HG02852 (cell line): ENCODE measurements around the gene LRRC15.

Source experiments
- ATAC-seq: cut with Tn5 transposase; IDR thresholded peaks from one replicate; pipeline ENCODE4 v1.9.1; 2021; ENCODE audit warnings: mild to moderate bottlenecking, moderate library complexity; ENCODE audit not compliant: unreplicated experiment

Gene LRRC15

GRCh38 chr3:194336601-194337355 lies 32.8 kb downstream of the LRRC15 start:
- ATAC-seq, result no peak

- ATAC-seq, result no peak
Measured at GRCh38 chr3:194333981-194334320, 35.6 kb downstream of the LRRC15 start.

DNA sequence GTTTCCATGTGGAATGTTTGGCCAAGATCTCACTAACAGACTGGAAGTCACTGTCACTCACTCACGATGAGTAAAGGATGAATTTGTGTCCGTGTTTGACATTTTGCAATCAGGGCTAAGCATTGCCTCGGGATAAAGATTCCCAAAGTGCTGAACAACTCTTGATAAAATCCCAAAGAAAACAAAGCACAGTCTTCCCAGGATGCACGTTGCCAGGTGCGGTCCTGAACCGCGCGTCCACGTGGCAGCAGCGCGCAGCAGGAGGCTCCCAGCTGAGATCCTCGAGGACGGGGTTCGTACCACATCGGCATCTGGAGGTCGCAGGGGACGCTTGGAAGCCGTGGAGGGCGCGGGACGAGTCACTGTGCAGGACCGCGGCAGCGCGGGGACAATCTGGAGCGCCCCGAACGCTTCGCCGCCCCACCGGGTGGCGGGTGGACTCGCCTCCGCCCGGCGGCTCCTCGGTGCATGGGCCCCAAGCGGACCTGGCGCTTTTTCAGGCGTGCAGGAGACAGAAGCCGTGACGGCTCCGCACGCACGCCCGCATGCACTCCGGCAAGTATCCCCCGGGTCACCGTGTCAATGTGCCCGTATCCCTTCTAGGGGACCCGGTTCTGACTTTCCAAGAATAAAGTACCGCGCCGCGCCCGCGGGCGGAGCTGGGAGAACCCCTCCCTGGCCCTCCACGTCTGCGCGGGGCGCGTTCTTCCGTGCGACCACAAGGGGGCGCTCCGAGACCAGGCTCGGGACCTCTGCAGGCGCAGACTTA lies 36.1 kb downstream of the LRRC15 start:
- ATAC-seq, result peak; percentile 96

DNA sequence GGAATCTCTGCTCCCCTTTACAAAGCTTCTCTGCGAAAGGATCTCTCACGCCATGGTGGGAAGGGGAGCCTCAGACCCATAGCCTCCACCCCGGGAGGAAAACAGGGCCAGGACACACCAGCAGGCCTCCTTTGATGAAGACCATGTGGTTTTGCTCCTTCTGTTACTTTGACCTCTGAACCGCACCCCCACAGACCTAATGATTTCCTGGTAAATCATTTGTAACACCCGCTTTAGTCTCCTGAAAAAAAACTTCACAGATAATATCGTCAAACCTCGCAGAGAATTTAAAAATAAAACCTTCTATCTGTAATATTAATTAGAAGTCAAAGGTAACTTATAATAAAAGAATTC lies 36.7 kb downstream of the LRRC15 start:
- ATAC-seq, result no peak

- ATAC-seq, result no peak
Measured at GRCh38 chr3:194330579-194330978, 39.0 kb downstream of the LRRC15 start.

DNA sequence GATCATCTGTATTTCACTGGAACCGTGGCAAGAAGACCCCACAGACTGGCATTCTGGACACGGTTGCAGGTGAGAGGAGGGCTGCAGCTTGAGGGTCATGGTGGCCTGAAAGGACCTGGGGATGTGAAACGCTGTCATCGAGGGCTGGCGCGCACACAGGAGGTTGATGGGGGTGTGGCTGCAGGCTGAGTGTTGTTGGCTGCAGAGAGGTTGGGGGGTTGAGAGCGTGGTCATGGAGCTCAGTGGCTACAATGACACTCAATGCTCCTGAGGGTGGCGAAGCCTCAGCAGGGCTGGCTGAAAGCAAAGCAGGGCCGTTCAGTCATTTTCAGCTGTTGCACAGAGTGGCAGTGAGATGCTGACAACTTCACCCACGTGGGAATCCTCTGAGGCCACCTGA lies 39.4 kb downstream of the LRRC15 start:
- ATAC-seq, result no peak

- no peak for ATAC-seq
Measured at GRCh38 chr3:194329583-194329965, 40.0 kb downstream of the LRRC15 start.

- no peak for ATAC-seq
Measured at GRCh38 chr3:194328942-194329582, 40.5 kb downstream of the LRRC15 start.

GRCh38 chr3:194328053-194328657 lies 41.4 kb downstream of the LRRC15 start:
- no peak for ATAC-seq

DNA sequence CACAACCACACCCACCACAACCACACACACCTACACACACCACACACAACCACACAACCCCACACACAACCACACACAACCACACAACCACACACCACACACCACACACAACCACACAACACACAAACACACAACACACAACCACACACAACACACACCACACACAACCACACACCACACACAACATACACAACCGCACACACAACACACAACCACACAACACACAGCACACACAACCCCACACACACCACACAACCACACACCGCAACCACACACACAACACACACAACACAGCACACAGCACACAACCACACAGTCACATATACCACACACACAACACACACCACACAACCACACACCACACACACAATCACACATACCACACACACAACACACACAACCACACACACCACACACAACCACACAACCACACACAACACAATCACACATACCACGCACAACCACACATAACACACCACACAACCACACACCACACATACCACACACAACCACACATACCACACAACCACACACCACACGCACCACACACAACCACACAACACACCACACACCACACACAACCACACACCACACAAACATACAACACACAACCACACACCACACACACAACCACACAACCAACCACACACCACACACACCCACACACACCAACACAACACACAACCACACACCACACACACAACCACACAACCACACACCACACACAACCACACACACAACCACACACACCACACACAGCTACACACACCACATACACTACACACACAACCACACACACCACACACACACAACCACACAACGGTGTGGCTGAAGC lies 42.1 kb downstream of the LRRC15 start:
- ATAC-seq, result no peak

GRCh38 chr3:194326968-194327217 lies 42.6 kb downstream of the LRRC15 start:
- ATAC-seq, result no peak

- no peak for ATAC-seq
Measured at GRCh38 chr3:194326192-194326967, 43.2 kb downstream of the LRRC15 start.

DNA sequence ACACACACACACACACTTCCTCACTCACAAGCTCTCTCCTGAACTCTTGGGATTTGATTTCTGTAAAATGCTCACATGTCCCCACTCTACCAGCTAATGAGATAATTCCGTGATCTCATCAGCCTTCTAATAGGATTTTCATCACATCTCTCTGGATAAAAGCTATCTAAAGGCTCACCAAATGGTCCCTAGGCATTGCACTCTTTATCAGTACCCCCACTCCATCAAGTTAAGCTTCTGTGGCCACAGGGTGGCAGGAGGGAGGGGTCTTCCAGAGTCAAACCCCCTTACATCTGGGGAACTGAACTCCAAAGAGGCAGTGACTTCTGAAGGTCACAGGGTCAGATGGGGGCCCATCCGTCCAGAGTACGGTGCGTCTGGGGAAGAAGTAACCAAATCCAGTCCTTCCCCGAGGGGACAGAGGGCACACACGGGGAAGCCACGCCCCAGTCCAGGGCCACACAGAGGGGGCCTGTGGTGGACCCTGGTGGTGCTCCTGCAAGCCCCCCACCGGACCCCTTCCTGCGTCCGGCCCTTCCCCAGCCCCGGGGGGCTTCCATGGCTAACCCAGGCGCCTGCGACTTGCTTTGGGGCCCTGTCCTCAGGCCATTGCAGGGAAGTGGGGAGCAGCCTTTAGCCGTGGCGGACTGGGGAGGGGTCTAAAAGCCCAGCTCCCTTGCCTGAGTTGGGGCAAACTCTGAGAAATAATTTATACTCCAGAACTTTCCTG lies 44.0 kb downstream of the LRRC15 start:
- no peak for ATAC-seq

DNA sequence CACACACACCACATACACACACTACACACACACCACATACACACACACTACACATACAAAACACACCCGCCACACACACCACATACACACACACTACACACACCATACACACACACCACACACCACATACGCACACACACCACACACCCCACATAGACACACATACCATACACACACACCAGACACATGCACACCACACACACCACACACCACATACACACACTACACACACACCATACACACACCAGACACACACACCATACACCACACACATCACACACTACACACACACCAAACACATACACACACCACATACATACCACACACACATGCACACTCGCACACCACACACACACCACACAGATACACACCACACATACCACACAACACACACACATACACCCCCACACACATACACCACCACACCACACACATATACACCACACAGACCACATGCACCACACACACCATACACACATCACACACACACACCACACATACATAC lies 44.7 kb downstream of the LRRC15 start:
- ATAC-seq, result no peak

DNA sequence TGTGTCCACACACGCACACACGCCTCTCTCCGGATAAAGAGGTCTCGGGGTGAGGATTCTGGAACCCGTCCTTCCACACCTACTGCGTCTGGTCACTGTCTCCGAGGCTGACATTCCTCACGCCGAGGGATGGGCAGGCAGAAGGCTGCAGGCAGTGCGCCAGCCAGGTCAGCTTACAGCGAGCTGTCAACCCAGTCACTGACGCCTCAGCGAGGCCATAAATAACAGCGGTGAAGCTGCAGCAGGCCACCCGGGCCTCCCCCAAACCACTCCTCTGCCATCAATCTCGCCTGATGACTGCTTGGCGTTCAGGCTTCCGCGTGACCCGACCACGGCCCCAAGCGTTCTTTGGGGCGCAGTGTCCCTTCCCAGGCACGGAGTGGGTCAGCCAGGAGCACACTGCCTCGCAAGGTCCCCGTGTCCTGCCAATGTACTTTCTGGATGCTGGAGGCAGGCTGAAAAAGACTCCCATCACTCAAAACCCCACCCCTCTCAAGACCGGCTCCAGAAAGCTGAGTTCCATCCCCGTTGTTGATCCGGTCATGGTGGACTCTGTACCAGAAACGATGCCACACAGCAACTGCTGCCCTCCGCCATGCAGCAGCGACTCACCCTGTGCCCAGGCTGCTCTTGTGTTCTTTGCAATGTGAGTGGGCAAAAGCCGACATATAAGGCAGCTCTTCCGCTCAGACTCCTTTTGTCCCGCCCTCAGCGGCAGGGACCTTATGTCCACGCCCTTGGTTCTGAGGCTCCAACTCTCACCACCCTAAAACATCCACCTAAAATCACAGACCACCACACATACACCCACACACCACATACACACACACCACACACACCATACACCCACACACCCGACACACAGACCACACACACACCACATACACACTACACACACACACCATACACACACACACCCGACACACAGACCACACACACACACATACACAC lies 45.5 kb downstream of the LRRC15 start:
- ATAC-seq, result no peak

- ATAC-seq, result no peak
Measured at GRCh38 chr3:194322678-194323211, 46.8 kb downstream of the LRRC15 start.

- ATAC-seq, result no peak
Measured at GRCh38 chr3:194321693-194322640, 47.6 kb downstream of the LRRC15 start.
